HG02884 (cell line): ENCODE data around the gene CLASP1.
"Not testable (repeated sequence)": the region's sequence is repeated elsewhere in the genome, so short reads cannot be mapped to it uniquely, and the experiment has no call there.

Experiments
- ATAC-seq: cut with Tn5 transposase; IDR thresholded peaks from one replicate; pipeline ENCODE4 v1.9.1; 2021; ENCODE audit warnings: mild to moderate bottlenecking, moderate library complexity; ENCODE audit not compliant: unreplicated experiment

The CLASP1 gene

DNA sequence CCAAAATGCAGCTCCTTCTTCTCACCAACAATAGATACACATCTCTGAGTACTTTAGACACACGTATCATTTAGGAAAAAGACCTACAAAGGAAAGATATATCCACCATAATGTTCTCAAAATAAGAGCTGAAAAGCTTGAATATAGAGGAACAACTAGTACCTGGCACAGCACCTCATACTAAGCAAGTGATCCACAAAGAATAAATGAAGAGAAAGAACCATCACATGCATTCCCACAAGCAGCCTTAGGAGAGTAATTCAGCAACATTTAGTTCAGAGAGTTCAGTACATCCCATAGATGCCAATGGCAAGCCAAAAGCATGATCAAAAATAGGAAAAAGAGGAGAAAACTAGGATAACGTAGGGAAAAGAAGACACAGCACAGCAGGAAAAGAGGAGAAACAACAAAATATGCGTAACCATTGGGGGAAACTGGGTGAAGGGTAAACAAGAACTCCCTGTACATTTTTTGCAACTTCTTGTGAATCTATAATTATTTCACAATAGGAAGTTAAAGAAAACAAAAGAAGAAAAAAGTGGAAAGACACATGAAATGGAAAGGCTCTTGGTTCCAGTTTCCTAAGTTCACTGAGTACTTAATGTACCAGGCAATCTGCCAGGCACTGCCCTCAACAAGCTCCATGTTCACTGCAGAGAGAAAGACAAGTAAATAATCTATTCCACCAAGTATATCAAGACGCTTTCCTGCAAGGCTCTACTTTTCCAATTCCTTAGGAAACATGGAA is 22.3 kb downstream of the CLASP1 start:
- ATAC-seq: no peak

DNA sequence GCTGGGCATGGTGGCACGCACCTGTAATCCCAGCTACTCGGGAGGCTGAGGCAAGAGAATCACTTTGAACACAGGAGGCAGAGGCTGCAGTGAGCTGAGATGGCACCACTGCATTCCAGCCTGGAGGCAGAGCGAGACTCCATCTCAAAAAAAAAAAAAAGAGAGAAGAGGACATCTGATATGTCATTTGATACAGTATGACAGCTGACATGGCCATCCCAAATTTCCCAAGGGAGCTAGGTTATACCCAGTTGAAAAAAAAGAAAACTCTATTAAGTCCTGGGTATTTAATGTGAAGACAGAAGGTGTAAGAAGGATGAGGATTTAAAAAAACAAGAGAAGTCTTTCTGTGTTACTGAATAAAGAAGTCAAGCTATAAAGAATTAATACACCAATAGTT is 23.3 kb downstream of the CLASP1 start:
- no peak for ATAC-seq

DNA sequence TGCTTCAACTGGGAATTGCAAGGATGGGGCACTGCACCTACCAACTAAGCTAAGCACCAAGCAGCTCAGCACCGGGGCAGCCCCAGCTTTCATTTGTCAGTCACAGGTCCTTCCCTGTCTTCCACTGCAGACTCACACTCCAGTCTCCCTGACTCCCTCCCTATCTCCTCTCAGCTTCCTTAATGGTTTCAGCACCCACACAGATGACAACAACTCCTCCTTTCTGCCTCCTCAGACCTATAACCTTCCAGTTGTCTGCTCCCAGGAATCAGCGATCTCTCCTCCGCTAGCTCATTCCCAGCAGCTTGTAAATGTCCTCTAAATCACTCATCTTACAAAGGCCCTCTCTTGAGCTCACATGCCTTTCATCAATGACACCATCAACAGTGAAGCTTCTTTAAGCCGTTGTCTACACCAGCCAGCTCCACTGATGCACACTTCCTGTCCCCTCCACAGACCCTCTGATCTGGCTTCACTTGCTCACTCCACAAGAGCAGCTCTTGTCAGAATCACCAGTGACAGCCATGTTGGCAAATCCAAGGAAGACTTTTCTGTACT is 32.1 kb downstream of the CLASP1 start:
- no peak for ATAC-seq

DNA sequence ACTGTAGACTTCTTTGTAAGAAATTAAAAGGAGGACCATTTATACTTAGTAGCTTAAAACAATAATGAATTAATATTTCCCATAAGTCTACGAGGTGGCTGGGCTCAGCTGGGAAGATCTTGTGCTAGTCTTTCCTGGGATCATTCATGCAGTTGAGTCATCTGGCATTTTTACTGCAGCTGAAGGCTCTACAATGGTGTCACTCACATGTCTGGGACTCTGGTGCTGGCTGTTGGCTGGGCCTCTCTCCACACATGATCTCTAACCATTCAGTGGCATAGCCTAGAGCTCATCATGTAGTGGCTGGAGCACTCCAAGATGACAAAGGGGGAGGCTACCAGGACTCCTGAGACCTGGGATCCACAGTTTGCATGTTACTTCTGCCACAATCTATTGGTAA is 35.5 kb downstream of the CLASP1 start:
- ATAC-seq: no peak

DNA sequence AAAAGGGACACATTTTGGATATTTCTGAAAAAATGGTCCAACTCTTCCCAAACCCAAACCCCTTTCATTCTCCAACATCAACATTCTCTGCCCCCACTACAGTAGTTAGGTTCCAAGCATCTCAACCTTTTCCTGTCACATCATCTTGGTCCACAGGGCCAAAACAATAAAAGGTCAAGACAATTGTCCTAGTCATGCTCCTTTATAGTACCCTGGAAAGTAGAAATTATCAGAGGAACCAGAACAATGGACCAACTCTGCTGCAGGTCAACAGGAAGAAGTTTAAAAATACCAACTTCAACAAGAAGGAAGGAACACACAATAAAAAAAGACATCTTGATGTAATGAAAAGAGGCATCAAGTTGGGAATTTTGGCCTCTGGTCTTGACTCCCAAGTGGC is 36.1 kb downstream of the CLASP1 start:
- no peak for ATAC-seq

DNA sequence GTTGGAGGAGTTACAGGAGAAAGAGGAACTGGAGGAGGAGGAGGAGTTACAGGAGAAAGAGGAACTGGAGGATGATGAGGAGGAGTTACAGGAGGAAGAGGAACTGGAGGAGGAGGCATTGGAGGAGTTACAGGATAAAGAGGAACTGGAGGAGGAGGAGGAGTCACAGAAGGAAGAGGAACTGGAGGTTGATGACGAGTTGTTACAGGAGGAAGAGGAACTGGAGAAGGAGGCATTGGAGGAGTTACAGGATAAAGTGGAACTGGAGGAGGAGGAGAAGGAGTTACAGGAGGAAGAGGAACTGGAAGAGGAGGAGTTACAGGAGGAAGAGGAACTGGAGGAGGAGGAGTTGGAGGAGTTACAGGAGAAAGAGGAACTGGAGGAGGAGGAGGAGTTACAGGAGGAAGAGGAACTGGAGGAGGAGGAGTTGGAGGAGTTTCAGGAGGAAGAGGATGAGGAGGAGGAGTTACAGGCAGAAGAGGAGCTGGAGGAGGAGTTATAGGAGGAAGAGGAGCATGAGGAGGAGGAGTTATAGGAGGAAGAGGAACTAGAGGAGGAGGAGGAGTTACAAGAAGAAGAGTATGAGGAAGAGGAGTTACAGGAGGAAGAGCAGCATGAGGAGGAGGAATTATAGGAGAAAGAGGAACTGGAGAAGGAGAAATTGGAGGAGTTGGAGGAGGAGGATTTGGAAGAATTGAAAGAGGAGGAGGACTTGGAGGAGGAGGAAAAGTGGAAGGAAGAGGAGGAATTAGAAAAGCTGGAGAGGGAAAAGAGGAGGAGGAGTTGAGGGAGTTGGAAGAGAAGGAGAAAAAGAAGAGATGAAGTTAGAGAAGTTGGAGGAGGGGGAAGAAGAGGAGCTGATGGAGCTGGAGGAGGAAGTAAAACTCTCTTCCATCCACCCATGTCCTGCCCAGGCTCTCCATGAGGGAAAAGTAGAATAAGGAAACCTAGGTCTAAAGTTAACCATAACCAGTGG is 37.2 kb downstream of the CLASP1 start:
- no peak for ATAC-seq

DNA sequence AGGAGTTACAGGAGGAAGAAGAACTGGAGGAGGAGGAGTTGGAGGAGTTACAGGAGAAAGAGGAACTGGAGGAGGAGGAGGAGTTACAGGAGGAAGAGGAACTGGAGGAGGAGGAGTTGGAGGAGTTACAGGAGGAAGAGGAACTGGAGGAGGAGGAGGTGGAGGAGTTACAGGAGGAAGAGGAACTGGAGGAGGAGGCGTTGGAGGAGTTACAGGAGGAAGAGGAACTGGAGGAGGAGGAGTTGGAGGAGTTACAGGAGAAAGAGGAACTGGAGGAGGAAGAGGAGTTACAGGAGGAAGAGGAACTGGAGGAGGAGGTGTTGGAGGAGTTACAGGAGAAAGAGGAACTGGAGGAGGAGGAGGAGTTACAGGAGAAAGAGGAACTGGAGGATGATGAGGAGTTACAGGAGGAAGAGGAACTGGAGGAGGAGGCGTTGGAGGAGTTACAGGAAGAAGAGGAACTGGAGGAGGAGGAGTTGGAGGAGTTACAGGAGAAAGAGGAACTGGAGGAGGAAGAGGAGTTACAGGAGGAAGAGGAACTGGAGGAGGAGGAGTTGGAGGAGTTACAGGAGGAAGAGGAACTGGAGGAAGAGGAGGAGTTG is 38.1 kb downstream of the CLASP1 start:
- ATAC-seq: not testable (repeated sequence)

DNA sequence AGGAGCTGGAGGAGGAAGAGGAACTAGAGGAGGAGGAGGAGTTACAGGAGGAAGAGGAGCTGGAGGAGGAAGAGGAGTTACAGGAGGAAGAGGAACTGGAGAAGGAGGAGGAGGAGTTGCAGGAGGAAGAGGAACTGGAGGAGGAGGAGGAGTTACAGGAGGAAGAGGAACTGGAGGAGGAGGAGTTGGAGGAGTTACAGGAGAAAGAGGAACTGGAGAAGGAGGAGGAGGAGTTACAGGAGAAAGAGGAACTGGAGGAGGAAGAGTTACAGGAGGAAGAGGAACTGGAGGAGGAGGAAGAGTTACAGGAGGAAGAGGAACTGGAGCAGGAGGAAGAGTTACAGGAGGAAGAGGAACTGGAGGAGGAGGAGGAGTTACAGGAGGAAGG is 38.8 kb downstream of the CLASP1 start:
- not testable (repeated sequence) for ATAC-seq

DNA sequence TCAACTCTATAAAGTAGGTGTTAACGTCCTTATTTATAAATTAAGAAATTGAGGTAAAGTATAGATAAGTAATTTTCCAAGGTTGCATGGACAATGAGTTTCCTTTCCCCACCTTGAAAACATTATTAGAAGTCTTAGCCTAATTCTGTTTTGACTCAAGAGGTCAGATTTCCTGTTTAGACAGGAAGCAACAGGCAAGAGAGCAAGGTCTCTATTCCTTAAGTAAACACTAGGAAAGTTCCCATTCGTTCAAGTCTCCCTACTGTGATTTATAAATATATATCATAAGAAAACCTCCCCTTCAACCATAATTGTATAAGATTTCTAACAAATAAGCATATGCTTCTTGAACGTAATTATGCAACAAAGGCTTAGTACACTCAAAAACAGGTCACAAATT is 40.3 kb downstream of the CLASP1 start:
- no peak for ATAC-seq

DNA sequence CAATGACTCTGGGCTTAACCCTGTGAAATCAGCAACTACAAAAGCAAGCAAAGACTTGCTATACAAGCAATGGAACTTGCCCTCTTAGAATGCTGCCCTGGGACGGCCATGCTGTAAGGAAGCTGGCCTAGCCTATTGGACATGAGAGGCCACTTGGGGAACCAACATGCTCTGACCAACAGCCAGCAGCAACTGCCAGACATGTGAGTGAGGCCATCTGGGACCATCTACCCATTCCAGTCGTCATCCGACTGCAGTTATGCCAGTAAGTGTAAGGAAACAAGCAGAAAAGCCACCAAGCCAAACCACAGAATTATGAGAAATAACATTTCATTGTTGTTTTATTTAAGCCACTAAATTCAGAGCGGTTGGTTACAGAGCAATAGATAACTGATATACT is 40.9 kb downstream of the CLASP1 start:
- ATAC-seq: no peak

DNA sequence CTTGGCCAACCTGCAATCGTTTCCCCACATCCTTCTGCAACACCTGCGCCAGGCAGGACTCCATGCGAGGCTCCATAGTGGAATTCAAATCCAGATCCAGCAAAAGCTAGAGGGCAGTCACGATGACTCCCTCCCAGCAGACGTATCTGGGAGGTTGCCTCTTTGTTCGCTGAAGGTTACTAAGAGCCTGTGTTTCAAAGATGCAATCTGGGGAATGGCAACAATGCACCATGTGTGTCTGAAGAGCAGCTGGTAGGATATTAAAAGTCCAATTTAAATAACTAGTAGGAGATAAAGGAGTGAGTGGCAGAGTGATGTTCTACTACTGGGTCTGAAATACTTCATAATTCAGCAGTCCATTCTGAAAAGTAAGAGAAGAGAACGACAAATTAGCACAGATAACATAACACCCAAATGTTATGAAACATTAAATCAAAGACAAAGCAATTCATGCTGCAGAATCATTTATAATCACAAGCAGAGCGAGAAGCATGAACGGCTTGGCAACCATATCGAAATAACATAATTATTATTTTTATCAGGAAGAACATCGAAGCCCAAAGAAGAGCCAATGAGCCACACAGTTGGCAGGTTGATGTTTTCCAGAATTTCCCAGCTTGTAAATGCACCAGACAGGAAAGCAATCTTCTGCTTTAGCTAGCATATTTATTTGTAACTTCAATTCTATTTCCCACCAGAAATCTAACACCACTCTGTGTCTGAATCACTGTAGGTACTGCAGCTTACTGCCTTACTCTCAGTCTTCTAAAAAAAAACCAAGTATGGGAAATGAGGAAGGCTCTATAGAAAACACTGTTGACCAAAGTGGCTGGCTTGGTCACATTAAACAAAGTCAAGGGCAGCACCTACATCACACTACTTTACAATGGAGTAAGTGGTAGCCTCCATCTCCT is 43.2 kb downstream of the CLASP1 start:
- no peak for ATAC-seq

DNA sequence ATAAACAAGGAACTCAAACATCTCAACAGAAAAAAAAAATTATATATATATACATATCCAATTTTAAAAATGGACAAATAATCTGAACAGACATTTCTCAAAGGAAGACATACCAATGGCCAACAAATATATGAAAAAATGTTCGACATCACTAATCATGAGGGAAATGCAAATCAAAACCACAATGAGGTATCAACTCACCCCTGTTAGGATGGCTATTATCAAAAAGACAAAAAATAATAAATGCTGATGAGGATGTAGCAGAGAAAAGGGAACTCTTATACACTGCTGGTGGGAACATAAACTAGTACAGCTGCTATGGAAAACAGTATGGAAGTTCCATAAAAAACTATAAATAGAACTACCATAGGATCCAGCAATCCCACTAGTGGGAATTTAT is 46.1 kb downstream of the CLASP1 start:
- no peak for ATAC-seq

DNA sequence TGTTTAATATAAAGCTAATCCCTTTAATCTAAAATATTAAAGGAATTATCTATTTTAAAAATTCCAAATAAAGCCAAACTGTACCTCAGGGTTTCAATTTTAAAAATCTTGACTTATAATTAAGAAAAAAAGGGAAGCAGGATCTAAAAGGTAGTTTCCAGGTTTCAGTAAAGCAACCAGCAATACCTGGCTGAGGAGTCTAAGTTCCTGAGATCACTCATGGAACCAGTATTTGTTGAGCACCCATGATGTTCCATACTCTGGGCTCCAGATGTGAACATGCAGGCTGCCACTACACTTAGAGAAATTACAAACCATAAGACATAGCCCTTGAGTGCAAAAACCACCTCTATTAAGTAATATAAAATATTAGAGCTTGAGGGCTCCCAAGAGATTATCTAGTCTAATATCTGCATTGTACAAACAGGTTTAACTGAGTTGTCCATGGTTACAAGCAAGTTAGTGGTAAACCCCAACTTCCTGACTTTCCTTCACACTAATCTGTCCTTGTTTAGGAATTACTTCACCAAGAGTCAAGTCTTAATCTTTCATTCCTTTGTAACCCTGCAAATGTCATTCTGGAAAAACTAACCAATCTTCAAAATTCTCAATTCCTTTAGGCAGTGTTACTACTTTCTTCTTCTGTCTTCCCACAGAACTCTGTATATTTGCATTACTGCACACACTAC is 49.2 kb downstream of the CLASP1 start:
- peak; percentile 64 for ATAC-seq

DNA sequence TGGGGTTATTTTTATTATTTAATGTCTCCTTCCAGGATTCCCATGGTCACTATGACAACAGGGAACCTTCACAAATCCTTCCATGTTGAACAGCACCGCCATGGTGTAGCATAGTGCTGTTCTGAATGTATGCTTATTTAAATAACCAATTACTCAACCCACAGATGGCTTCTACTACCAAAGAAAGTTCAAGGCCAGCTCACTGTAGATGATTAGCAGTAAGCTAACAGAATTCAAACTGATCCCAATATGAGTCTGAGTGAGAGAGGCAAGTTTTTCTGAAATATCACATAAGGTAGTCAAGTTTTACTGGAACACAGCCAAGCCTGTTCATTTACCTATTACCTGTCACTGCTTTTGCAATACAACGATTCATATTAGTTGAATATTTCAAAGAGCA is 51.2 kb downstream of the CLASP1 start:
- ATAC-seq: no peak

DNA sequence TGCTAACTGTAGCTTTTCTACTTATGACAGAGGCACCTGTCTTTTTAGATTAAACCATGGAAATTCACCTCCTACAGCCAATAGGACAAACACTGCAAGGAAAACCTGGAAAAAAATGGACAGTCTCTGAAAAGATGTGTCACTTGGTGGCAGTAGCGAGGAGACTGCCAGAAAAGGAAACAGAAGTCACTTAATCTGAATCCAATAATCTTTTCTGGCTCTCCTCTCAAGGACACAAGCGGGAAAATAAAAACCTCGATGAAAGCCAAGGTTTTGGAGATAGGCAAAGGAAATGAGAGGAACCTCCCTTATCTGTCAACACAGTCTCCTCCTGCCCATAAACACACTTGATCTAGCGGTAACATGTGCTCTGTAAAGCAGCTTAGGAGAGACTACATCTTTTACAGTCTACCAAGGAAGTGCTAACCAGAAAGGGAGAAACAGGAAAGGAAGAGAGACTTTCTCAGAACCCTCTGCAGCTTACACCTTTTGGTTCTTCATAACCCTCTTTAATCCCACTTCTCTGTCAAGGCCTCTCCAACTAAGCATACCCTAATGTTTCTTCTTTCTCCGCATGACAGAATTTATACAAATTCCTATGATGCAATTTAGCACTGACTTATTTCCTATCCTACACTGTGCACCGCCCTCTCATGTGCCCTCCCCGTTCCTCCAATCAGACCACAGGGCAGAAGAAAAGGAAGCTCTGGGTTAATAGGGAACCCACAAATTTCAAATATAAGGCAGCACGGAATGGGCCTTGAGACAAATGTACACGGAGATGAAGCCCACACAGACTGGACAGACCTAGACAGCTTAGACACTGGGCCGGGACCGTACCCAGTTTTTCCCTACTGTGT is 52.8 kb downstream of the CLASP1 start:
- ATAC-seq: peak; percentile 51

DNA sequence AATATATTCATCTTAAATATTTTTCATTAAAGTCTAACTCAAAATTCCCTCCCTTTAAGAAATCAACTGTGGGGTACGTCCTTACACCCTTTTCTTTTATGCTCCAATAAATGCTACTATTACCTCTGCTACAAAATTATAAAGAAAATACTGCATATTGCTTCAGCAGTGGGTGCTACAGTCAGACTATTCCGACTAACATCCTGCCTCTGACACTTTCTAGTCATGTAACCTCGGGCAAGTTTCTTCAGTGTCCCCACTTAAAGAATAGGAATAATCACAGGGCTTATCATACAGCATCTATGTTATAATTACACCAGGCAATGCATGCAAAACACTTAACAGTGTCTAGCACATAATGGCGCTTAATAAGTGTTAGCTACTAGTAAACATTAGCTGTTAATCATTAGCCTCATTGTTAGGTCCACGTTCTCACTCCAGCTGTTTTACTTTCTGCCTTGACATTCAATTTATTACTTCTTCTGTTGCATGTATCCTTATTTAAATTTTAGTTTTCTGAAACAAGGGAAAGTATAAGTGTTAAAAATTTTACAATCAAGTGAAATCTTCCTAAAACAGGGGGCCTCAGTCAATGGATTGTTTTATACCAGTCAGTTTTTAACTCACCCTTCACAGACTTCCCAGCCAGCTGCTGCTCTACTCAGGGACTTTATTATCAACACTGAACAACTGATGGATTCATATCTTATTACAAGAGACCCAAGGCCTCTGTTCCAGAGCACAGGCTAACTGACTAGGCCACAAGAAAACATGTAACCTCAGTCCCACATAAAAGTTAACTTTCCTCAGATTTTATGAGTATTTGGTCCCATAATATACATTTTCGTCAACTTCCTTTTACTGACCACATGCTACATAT is 54.0 kb downstream of the CLASP1 start:
- ATAC-seq: no peak

DNA sequence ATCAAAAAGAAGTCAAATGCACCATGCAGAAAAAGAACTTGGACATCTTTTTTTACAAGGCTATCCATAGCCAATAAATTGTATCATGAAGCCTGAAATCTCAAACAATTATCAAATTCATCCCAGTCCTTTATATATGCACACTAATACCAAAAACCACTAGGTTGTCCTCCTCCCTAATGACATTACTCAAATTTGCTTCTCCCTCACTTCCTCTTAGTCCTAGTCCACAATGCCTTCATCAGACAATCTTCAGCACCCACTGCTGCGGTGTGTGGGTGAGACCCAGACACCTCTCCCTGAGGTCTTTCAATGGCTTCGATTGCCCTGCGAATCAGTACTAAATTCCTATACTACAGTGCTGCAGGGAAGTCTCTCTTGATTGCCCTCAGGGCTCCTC is 58.1 kb downstream of the CLASP1 start:
- no peak for ATAC-seq

DNA sequence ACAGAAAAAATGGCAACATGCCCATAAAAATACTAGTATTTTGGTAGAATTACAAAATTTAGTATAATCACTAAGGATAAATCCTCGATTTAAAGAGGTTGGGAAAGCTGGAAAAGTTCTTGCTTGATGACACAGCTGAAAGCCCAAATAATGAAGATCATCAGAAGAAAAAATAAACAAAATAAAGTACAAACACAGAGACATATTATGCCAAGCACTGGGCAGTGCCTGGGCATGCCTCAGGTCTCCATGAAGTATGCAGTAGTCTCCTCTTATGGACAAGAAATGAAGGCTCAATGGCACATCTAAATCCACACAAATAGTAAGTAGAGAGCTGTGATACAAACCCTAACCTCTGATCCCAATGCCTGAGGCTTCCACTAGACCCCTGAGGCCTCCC is 60.9 kb downstream of the CLASP1 start:
- ATAC-seq: no peak
